Epithelial cell of prostate (primary cell): ENCODE data around the gene HLA-B.
"Not testable (repeated sequence)": the region's sequence is repeated elsewhere in the genome, so short reads cannot be mapped to it uniquely, and the experiment has no call there.

Experiments
- DNase-seq: peaks from one replicate; pipeline ENCODE4 v3.0.0-alpha.2; 2011; ENCODE audit warnings: low read depth, low spot score
- H3K27ac ChIP-seq: fragments of 450-650 bp; 2 replicates; pipeline ENCODE4 v1.5.1; 2017; ENCODE audit warnings: mild to moderate bottlenecking

HLA-B gene

DNA sequence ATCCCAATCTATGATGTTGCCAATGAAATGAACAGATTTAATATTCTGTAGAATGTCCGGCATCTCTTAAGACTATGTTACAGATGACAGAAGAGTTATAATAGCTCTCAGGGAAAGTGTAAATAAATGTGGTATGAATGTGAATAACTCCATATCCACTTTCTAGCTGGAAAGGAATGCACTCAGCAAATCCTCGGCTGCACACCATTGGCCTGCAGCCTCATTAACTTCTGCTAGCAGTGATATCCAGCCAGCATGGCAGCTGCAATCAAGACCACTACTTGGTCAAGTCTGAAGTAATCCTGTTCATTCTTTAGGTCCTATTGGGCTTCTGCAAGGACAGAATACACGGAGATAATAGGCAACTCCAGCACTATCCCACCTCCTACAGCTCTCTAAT is 29.1 kb upstream of the HLA-B start:
- H3K27ac ChIP-seq: no peak overlapping the region
- no peak for DNase-seq

DNA sequence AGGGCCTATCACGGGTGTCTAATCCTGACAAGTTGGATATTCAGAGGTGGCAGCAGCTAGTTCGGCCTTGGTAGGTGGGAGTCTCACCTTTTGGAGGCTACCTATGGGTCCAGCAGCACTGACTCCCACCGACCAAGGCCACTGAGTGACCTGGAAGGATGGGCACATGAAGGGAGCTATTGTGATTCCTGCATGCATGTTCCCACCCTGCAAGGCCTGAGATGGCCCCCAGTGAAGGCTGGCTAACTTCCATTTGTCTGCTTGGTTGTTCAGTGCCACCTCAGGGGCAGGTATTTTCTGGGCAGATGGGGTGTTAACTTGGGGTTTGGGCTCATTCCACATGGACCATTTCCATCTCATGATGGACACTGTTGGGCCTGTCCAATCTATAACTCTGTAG is 28.1 kb upstream of the HLA-B start:
- no peak overlapping the region for H3K27ac ChIP-seq
- no peak for DNase-seq

DNA sequence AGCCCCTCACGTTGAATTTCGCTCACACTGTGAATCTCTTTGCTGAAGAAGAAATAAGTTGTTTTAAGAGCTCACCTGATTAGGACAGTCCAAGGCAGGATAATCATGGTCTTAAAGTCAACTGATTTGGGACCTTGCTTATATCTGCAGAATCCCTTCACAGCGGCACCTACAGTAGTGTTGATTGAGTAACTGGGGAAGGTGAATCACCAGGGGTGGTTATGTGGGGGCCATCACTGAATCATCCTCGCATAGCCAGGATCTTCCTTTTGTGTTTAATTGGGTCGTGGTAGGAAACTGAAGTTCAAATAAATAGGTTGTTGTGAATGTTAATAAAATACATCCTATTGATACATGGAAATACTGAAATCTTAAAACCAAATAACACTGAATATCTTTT is 26.2 kb upstream of the HLA-B start:
- DNase-seq: no peak
- H3K27ac ChIP-seq: no peak overlapping the region

DNA sequence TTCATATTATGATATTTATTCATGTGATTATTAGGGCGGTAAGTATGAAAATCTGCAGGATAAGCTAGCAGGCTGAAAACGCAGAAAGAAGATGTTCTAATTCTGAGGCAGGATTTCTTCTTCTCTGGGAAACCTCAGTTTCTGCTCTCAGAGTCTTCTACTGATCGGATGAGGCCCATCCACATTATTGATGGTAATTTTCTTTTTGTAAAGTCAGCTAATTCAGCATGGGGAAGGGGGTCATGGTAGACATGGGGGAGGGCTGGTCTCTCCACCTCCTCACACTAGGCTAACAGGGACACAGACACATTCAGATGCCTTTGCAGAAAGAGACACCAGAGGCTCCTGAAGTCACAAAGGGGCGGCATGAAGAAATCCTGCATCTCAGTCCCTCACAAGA is 24.7 kb upstream of the HLA-B start:
- no peak for DNase-seq
- H3K27ac ChIP-seq: no peak overlapping the region

DNA sequence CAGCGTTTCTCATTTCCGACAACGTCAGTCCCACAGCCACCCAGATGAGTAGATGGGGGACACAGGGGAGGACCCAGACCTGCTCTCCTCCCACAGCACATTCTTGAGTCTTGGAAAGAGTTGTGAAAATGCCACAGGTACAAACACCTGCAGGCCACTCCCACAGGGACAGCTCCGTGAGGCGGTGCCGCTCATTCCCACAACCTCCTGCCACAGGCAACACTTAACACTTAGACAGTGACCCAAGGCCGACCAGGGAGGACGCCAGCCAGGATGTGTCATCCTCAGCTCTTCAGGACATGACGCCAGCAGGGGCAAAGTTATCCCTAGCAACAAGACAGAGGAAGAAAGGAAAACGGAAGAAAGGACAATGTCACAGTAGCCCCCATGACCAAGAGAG is 22.9 kb upstream of the HLA-B start:
- no peak overlapping the region for H3K27ac ChIP-seq
- DNase-seq: no peak

DNA sequence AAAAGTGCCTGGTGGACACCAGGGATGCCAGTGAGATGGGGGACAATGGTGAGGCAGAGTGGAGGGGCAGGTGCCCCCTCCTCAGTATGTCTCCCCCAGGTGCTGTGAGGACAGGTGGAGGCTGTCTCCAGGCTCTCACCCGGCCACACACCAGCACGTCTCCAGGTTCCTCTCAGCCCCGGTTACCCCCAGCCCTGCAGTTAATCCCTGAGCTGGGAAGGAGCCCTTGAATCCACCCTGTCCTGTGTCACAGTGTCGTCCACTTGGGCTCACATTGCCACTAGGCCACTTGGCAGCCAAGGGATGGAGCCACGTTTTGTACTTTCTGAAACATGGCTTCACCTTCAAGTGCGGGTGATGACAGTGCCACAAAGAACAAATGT is 21.7 kb upstream of the HLA-B start:
- no peak for DNase-seq
- no peak overlapping the region for H3K27ac ChIP-seq

DNA sequence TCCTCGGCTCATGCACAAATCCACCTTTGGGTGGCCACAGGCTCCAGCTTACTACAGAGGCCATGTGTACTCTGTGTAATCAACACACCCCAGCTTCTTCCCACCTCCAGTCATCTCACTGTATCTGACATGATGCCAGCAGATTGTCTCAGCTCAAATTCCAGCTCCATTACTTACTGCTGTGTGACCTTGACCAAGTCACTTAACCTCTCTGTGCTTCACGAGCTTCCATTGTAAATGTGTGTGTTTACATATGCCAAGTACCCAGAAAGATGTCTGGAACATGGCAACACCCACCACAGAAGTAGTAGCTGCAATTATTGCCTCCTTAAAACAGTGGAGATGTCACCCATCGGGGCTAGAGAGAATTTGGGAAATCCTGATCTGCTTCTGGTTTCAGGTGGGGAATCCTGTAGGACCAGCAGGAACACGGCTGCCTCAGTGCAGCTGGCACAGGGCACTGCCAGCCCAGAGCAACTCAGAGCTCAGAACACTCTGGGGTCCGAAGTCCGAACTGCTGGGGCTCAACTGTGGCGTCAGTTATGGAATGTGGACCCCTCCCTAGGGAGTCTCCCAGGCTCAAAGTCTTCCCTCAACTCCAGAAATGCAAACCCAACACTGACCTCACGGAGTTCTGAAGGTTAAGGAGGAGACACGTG is 21.2 kb upstream of the HLA-B start:
- no peak overlapping the region for H3K27ac ChIP-seq
- no peak for DNase-seq

DNA sequence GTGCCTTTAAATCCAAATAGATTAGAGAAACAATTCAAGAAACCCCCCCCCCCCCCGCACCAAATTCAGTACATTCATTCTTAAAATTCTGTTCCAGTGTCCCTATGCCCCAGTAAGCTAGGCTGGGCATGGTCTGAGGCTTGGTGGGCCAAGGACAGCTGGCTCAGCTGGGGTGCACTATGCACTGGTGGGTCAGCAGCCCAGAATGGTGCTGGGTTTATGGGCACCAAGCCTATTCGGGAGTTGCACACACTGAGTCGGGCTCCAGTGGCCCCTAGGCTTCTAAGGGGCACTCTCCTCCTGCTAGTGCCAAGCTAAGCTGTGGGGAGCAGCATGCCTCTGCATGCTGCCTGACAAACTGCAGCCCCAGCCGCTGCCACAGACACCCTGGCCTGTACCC is 20.1 kb upstream of the HLA-B start:
- no peak overlapping the region for H3K27ac ChIP-seq
- DNase-seq: no peak

DNA sequence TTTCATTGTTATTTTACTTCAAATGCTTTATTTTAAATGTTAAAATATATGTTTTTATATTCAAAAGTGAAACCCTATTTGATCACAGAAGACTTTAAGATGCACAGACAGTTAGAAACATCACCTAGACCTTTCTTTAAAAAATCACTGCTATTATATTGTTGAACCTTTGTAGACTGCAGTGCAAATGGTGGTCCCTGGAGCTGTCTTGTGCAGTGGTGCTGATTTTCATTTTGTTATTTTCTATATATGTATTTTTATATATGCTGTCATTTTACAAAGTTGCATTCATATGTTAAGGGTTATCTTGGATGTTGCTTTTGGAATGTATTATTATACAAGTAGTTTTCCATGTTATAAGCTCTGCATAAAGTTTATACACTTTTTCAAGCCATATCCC is 18.7 kb upstream of the HLA-B start:
- DNase-seq: no peak
- no peak overlapping the region for H3K27ac ChIP-seq

DNA sequence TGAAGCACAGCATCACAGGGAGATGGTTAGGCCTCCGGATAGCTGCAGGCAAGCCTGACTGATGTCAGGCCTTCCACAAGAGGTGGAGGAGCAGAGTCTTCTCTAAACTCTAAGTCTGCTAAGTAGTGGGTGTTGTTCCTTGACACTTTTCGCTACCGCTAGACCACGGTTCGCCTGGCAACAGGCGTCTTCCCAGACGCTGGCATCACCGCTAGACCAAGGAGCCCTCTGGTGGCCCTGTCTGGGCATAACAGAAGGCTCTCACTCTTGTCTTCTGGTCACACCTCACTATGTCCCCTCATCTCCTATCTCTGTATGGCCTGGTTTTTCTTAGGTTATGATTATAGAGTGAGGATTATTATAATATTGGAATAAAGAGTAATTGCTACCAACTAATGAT is 17.1 kb upstream of the HLA-B start:
- not testable (repeated sequence) for H3K27ac ChIP-seq, DNase-seq

DNA sequence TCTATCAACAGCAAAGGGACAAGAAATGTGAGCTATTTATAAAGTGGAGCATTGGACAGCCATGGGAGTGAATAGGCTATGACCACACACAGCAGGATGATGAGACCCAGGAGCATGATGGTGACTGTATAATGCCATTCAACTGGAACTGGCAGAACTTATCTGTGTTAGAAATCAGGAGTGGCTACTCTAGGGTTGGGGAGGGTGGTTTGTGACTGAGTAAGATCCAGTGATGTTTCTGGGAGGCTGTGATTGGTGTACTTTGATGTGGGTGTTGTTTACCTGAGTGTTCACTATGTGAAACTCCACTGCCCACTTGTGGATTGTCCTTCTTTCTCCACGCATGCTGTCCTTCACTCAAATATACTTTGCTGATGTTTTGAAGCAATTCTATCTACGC is 11.5 kb upstream of the HLA-B start:
- peak; percentile 29 for DNase-seq
- no peak overlapping the region for H3K27ac ChIP-seq

DNA sequence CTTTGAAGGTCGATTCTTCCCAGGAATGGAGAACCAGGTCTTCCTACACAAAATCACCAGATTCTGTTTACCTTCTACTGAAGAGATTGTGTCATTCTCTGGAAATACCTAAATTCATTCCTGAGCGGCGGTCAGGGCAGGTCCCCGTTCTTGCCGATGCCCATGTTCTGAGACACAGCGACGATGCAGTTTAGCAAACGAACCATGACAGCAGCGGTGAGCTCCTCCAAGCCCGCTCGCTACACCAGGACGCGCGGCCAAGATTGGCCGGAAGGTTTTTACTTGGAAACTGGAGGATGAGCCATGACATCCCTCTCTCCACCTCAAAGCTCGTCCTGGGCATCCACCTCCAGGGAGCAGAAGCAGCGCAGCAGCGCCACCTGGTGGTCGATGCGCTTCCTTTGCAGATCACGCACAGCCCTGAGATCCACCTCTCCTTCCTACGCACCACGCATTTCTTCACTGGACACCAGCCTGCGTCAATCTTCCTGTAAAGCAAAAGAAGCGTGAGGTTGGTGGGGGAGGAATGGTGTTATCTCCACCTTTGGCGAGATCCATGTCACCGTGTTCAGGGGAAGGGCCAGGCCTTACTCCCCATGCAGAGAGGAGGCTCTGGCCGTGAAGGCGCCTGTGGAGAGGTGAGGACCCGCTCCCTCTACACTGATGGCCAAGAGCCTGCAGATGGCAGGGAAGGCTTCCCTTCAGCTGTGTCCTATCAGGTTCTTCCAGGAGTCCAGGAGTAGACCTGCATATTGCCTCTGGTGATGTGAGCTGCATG is 9.9 kb upstream of the HLA-B start:
- no peak overlapping the region for H3K27ac ChIP-seq

DNA sequence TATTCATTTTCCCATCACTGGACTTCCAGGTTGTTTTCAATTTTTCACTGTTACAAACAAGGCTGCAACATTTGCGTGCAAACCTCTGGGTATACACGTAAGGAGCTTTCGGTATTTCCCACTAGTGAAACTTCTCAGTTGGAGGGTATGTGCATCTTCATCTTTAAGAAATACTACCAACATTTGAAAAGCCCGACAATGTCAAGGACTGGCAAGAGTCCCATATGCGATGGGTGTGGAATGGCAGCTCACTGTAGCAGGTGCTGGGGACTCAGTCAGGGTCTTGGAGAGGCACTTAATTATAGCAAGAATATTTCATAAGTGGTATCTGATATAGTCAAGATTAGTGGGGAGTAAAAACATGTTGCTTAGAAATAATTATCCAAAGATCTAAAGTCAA is 8.9 kb upstream of the HLA-B start:
- no peak for DNase-seq
- no peak overlapping the region for H3K27ac ChIP-seq

More for the DNA sequence above, 9.9 kb upstream of the HLA-B start:
- peak; percentile 24 for DNase-seq

DNA sequence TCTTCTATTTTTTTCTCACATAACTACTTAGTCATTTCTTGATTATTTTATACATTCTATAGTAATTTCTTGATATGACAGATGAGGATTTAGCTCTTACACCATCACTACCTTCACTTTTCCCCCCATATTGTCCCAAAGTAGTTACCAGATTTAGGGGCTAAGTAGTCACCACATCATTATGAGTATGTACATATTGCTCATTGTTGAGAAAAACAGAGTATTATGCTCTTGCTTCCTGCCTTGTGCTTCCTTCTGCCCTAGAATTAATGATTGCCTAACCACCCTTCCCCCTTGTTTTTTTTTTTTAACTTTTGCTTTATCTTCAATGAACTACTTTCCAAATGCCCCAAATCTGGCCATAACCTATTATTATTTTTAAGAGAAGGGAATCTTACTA is 6.8 kb upstream of the HLA-B start:
- no peak overlapping the region for H3K27ac ChIP-seq
- DNase-seq: no peak

DNA sequence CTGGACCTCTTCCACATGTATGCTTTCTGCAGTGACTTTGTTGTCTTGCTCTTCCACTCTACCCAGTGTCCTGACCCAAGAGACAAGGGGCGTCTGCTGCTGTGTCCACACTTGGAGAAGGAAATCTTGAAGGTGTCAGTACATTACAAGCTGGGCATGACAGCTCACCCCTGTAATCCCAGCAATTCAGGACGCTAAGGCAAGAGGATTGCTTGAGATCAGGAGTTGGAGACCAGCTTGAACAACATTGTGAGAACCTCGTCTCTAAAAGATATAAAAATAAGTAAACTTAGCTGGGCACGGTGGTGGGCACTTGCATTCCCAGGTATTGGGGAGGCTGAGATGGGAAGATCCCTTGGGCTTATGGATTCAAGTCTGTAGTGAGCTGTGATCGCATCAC is 5.8 kb upstream of the HLA-B start:
- H3K27ac ChIP-seq: no peak overlapping the region
- DNase-seq: no peak

DNA sequence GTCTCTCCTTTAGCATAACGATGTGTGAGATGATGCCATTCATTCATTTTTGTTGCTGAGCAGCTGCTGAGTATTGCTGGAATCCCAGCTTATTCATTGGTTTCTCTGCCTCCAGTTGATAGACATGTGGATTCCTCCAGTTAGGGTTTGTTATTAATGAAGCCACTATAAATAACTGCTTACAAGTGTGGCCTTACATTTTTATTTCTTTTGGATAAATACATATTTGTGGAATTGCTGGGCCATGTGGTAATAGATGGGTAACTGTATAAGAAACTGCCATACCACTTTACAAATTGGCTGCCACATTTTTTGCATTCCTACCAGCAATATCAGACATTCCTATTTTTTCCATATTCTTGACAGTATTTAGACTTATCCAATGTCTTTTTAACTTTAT is 2.6 kb upstream of the HLA-B start:
- DNase-seq: no peak
- no peak overlapping the region for H3K27ac ChIP-seq

DNA sequence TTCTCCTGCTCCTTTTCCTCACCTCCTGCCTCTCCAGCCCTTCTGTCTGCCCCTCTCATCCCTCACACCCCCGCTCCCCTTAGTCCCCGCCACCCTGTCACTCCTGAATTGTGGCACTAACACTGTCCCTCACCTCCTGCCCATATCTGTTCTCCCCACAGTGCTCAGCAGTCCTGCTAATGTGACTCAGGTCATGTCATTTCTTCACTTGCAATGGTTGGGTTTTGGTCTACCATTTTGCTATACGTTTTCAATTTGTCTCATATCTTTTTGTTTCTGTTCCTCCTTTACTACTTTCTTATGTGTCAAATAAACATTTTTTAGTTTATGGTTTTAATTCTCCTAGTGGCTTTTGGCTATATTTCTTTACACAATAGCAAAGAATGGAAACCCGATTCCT is 1.3 kb upstream of the HLA-B start:
- no peak for DNase-seq
- H3K27ac ChIP-seq: no peak overlapping the region

DNA sequence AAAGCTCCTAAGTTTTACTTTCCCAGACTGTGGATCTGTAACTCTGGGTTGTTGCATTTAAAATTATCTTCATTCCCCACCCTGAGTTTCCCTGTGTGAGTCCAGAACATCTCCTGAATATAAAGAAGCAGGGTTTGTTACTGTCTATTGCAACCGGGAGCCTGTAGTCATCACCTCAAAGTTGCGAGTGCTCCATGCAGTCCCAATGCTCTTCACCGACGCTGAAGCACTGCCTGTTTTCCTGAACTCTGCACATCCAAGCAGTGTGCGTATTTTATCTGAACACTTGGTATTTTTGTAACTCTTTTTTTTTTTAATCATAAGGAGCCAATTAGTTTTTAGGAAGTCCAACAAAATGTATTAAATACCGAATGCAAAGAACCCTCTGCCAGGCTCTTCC is 907 bp upstream of the HLA-B start:
- H3K27ac ChIP-seq: no peak overlapping the region
- no peak for DNase-seq

DNA sequence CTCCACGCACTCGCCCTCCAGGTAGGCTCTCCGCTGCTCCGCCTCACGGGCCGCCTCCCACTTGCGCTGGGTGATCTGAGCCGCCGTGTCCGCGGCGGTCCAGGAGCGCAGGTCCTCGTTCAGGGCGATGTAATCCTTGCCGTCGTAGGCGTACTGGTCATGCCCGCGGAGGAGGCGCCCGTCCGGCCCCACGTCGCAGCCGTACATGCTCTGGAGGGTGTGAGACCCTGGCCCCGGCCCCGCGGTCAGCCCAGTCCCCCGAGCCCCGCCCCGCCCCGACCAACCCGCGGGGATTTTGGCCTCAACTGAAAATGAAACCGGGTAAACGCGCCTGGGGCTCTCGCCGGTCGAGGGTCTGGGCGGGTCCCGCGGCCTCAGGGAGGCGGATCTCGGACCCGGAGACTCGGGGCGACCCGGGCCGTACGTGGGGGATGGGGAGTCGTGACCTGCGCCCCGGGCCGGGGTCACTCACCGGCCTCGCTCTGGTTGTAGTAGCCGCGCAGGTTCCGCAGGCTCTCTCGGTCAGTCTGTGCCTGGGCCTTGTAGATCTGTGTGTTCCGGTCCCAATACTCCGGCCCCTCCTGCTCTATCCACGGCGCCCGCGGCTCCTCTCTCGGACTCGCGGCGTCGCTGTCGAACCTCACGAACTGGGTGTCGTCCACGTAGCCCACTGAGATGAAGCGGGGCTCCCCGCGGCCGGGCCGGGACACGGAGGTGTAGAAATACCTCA is 598 bp downstream of the HLA-B start:
- H3K27ac ChIP-seq: no peak overlapping the region

DNA sequence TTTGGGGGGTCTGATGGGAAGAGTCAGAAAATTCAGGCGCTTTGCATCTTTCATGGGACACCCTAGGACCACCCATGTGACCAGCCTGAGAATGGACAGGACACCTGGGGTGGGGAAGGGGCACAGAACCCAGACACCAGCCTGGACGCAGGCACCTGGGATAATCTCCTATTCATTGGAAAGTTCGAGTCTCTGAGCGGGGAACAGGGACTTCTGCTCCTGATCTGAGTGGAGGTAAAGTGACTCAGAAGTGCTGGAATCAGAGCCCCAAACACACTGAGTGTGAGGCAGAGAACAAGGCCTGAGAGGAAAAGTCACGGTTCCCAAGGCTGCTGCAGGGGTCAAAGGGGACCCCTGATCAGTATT is 1.4 kb downstream of the HLA-B start:
- DNase-seq: no peak
- no peak overlapping the region for H3K27ac ChIP-seq

More for the DNA sequence above, 598 bp downstream of the HLA-B start:
- DNase-seq: no peak

DNA sequence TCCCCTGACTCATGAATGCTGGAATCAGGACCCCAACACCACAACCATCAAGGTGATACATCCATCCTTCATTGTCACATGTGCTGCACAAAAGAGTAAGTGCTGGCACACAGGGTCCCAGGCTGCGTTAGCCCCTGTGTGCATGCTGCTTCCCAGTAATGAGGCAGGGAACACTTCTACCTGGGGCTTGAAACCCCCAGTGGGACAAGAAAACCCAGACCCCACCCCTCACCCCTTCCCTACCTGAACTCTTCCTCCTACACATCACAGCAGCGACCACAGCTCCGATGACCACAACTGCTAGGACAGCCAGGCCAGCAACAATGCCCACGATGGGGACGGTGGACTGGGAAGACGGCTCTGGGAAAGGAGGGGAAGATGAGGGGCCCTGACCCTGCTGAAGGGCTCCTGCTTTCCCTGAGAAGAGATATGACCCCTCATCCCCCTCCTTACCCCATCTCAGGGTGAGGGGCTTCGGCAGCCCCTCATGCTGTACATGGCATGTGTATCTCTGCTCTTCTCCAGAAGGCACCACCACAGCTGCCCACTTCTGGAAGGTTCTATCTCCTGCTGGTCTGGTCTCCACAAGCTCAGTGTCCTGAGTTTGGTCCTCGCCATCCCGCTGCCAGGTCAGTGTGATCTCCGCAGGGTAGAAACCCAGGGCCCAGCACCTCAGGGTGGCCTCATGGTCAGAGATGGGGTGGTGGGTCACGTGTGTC is 2.0 kb downstream of the HLA-B start:
- DNase-seq: no peak
- no peak overlapping the region for H3K27ac ChIP-seq
